ENCODE results near the gene SGMS1.

SGMS1 gene

DNA sequence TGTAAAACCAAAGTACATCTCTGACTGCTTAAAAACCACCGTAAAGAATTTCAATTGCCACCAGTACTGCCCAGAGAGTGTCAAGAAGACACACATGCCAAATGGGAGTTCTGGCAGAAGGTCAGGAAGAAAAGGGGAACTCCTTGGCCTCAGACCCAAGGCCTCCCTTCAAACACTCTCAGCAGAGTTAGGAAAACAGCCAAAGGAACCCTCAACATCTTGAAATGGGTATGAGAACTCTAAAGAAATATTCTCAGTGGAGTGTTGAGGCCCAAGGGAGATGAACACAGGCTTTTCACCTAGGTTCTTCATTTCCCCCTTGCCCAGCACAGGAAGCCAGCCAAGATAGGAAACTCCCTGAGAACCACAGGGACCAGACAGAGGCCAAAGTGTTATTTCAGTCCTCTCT, 276.4 kb downstream of the SGMS1 start:
- TF ChIP-seq EZH2phosphoT487 (conservative IDR thresholded peaks at IDR 0.05; ENCODE audit: low read length), result no peak
- TF ChIP-seq, protein P1, sequence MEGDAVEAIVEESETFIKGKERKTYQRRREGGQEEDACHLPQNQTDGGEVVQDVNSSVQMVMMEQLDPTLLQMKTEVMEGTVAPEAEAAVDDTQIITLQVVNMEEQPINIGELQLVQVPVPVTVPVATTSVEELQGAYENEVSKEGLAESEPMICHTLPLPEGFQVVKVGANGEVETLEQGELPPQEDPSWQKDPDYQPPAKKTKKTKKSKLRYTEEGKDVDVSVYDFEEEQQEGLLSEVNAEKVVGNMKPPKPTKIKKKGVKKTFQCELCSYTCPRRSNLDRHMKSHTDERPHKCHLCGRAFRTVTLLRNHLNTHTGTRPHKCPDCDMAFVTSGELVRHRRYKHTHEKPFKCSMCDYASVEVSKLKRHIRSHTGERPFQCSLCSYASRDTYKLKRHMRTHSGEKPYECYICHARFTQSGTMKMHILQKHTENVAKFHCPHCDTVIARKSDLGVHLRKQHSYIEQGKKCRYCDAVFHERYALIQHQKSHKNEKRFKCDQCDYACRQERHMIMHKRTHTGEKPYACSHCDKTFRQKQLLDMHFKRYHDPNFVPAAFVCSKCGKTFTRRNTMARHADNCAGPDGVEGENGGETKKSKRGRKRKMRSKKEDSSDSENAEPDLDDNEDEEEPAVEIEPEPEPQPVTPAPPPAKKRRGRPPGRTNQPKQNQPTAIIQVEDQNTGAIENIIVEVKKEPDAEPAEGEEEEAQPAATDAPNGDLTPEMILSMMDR (IDR thresholded peaks at IDR 0.05; ENCODE audit: insufficient read depth, low read length, poor library complexity, severe bottlenecking), result no peak
- H3K27me3 ChIP-seq (ENCODE audit: low read length), result no peaks in the 10 kb centered on the region
- no peak overlapping the region for H3K9ac ChIP-seq (ENCODE audit: low read length)
- no peak overlapping the region for H2AFZ ChIP-seq (ENCODE audit: low read depth, low read length, severe bottlenecking)
- no peaks in the 10 kb centered on the region for H3F3A ChIP-seq (ENCODE audit: insufficient read depth)
- no peak overlapping the region; the same call in 1 of the 2 replicates for H3K27ac ChIP-seq (ENCODE audit: low read depth, low read length)
- H3K9me2 ChIP-seq (replicated peaks; ENCODE audit: insufficient read depth, low read length), result no peaks in the 10 kb centered on the region
- peaks cover 36% of the 10 kb centered on the region for H3K79me2 ChIP-seq (ENCODE audit: insufficient read depth, low read length)
- no peak overlapping the region for H3K4me3 ChIP-seq (ENCODE audit: insufficient read depth, low read length, poor library complexity, severe bottlenecking)
- H4K20me1 ChIP-seq (ENCODE audit: low read depth, low read length), result no peaks in the 10 kb centered on the region
- H3K9me3 ChIP-seq (ENCODE audit: insufficient read depth, low read length), result peaks cover 10% of the 10 kb centered on the region; the same call in 1 of the 2 replicates
- no peak overlapping the region for H3K4me2 ChIP-seq (ENCODE audit: low read depth, low read length, poor library complexity, severe bottlenecking)
- H3K36me3 ChIP-seq (ENCODE audit: low read length), result peaks cover 17% of the 10 kb centered on the region; the same call in 1 of the 2 replicates

- H4K20me1 ChIP-seq (ENCODE audit: low read depth, low read length), result no peaks in the 10 kb centered on the region
- H3F3A ChIP-seq (ENCODE audit: insufficient read depth), result no peaks in the 10 kb centered on the region
- peaks cover 14% of the 10 kb centered on the region; the same call in 1 of the 2 replicates for H3K36me3 ChIP-seq (ENCODE audit: low read length)
- H3K9me3 ChIP-seq (ENCODE audit: insufficient read depth, low read length), result peaks cover 10% of the 10 kb centered on the region; the same call in 1 of the 2 replicates
- H2AFZ ChIP-seq (ENCODE audit: low read depth, low read length, severe bottlenecking), result no peak overlapping the region
- no peak for TF ChIP-seq EZH2phosphoT487 (conservative IDR thresholded peaks at IDR 0.05; ENCODE audit: low read length)
- TF ChIP-seq, protein P1 (IDR thresholded peaks at IDR 0.05; ENCODE audit: insufficient read depth, low read length, poor library complexity, severe bottlenecking), result no peak
- no peaks in the 10 kb centered on the region for H3K9me2 ChIP-seq (replicated peaks; ENCODE audit: insufficient read depth, low read length)
- H3K9ac ChIP-seq (ENCODE audit: low read length), result no peak overlapping the region
- no peak overlapping the region for H3K4me2 ChIP-seq (ENCODE audit: low read depth, low read length, poor library complexity, severe bottlenecking)
- H3K27me3 ChIP-seq (ENCODE audit: low read length), result no peaks in the 10 kb centered on the region
- no peak overlapping the region for H3K27ac ChIP-seq (ENCODE audit: low read depth, low read length)
- H3K4me3 ChIP-seq (ENCODE audit: insufficient read depth, low read length, poor library complexity, severe bottlenecking), result no peak overlapping the region
- peaks cover 36% of the 10 kb centered on the region for H3K79me2 ChIP-seq (ENCODE audit: insufficient read depth, low read length)
Measured at GRCh38 chr10:50346942-50347341, 276.8 kb downstream of the SGMS1 start.

DNA sequence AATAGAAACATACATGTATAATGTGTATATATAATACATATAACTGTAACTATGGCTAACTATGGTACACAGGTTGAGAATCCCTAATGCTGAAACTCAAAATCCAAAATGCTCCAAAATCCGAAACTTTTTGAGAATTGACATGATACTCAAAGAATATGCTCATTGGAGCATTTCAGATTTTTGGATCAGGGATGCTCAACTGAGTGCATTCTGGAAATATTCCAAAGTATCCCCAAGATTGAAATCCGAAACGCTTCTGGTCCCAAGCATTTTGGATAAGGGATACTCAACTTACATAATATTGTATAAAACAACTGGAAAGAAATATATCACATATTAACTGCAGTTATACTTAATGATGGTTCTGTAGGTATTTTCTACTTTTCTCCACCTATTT, 278.2 kb downstream of the SGMS1 start:
- Histone ChIP-seq H3K36me3 (ENCODE audit: low read length) (peaks cover 15% of the 10 kb centered on the region; the same call in 1 of the 2 replicates), H4K20me1 (ENCODE audit: low read depth, low read length) (no peaks in the 10 kb centered on the region), H3K9me2 (replicated peaks; ENCODE audit: insufficient read depth, low read length) (no peaks in the 10 kb centered on the region), H3K27me3 (ENCODE audit: low read length) (no peaks in the 10 kb centered on the region), H3K4me3 (ENCODE audit: insufficient read depth, low read length, poor library complexity, severe bottlenecking) (no peak overlapping the region), H3K4me2 (ENCODE audit: low read depth, low read length, poor library complexity, severe bottlenecking) (no peak overlapping the region), H3F3A (ENCODE audit: insufficient read depth) (no peaks in the 10 kb centered on the region), H2AFZ (ENCODE audit: low read depth, low read length, severe bottlenecking) (no peak overlapping the region), H3K9me3 (ENCODE audit: insufficient read depth, low read length) (peaks cover 10% of the 10 kb centered on the region; the same call in 1 of the 2 replicates), H3K27ac (ENCODE audit: low read depth, low read length) (no peak overlapping the region), H3K79me2 (ENCODE audit: insufficient read depth, low read length) (peaks cover 36% of the 10 kb centered on the region), H3K9ac (ENCODE audit: low read length) (no peak overlapping the region)
- no peak for TF ChIP-seq EZH2phosphoT487 (conservative IDR thresholded peaks at IDR 0.05; ENCODE audit: low read length)
- TF ChIP-seq, protein P1 (IDR thresholded peaks at IDR 0.05; ENCODE audit: insufficient read depth, low read length, poor library complexity, severe bottlenecking), result no peak
